Ascending aorta (tissue), 2 donors: ENCODE data around the gene SPAG17. TPM values are rescaled to one million over a fixed set of nuclear protein-coding genes. Genes with fewer than 3 reads are reported as not detected.

Source experiments
- DNase-seq, 2 donors: peaks; one replicate each; pipeline ENCODE4 v3.0.0-alpha.2; 2019; ENCODE audit warnings: low spot score in 2 of 2
- H3K27ac ChIP-seq, 2 donors: fragments of 200-600 bp; sonication (generic); one replicate each; pipeline ENCODE4 v1.5.1; 2016 to 2017; ENCODE audit warnings: mild to moderate bottlenecking in 1 of 2
- H3K27me3 ChIP-seq: fragments of 200-600 bp; sonication (generic); one replicate; pipeline ENCODE4 v1.5.1; 2017
- H3K36me3 ChIP-seq, 2 donors: fragments of 200-600 bp; sonication (generic); one replicate each; pipeline ENCODE4 v1.5.1; 2016
- H3K4me1 ChIP-seq, 2 donors: fragments of 200-600 bp; sonication (generic); one replicate each; pipeline ENCODE4 v1.5.1; 2016 to 2017; ENCODE audit warnings: mild to moderate bottlenecking in 1 of 2
- H3K4me3 ChIP-seq, 2 donors: fragments of 200-600 bp; sonication (generic); one replicate each; pipeline ENCODE4 v1.5.1; 2016 to 2017; ENCODE audit warnings: mild to moderate bottlenecking in 1 of 2
- H3K9me3 ChIP-seq, 2 donors: fragments of 200-600 bp; sonication (generic); one replicate each; pipeline ENCODE4 v1.5.1; 2016
- intact Hi-C: fragments of 100-400 bp; cut with DNase I; formaldehyde crosslinking; loops from one replicate; pipeline ENCODE4 v1.15.1; 2023
- total RNA-seq: library from RNA; depleted of rRNA; stranded (reverse); fragments of >200 nt; gene quantifications from one replicate; pipeline ENCODE4 v1.1.0, GENCODE V29; 2016
- TF ChIP-seq, protein P1 (sequence below), 3 experiments: fragments of 200-600 bp in 2 of 3; fragments of 450-650 bp in 1 of 3; sonication (generic) in 2 of 3; IDR thresholded peaks; one replicate each; pipeline ENCODE4 v1.5.1; 2016 to 2019; ENCODE audit warnings: antibody characterized with exemption in 3 of 3, mild to moderate bottlenecking in 1 of 3, moderate library complexity in 1 of 3

The SPAG17 gene
- total RNA-seq, 1 donor from 2014 or later: not detected

DNA sequence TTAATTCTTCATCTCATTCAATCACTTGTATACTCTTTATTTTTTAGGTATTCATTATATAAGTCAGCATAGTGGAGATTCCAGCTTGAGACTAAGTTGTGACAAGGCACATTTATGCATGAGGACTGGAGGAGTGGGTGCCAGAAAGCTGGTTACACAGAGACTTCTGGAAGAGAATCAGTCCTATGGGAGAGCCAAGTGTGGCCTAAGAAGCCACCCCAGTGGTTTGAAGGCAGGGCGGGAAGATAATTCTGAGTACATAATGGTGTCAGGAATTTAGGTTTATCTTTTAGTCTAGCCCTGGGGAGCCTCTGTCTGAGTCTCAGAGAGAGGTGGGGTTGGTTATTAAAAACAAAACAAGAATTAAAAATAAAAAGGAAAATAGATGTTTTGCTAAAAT lies 83.0 kb downstream of the SPAG17 start:
- H3K27me3 ChIP-seq: no peaks in the 10 kb centered on the region
- TF ChIP-seq, protein P1, sequence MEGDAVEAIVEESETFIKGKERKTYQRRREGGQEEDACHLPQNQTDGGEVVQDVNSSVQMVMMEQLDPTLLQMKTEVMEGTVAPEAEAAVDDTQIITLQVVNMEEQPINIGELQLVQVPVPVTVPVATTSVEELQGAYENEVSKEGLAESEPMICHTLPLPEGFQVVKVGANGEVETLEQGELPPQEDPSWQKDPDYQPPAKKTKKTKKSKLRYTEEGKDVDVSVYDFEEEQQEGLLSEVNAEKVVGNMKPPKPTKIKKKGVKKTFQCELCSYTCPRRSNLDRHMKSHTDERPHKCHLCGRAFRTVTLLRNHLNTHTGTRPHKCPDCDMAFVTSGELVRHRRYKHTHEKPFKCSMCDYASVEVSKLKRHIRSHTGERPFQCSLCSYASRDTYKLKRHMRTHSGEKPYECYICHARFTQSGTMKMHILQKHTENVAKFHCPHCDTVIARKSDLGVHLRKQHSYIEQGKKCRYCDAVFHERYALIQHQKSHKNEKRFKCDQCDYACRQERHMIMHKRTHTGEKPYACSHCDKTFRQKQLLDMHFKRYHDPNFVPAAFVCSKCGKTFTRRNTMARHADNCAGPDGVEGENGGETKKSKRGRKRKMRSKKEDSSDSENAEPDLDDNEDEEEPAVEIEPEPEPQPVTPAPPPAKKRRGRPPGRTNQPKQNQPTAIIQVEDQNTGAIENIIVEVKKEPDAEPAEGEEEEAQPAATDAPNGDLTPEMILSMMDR (IDR thresholded peaks at IDR 0.05): no peak
- H3K9me3 ChIP-seq: no peaks in the 10 kb centered on the region
- H3K27ac ChIP-seq: no peak overlapping the region
- no peak for DNase-seq
- H3K36me3 ChIP-seq: no peaks in the 10 kb centered on the region
- no peak overlapping the region for H3K4me3 ChIP-seq
- intact Hi-C loops: no loop called here
- H3K4me1 ChIP-seq: no peaks in the 10 kb centered on the region

DNA sequence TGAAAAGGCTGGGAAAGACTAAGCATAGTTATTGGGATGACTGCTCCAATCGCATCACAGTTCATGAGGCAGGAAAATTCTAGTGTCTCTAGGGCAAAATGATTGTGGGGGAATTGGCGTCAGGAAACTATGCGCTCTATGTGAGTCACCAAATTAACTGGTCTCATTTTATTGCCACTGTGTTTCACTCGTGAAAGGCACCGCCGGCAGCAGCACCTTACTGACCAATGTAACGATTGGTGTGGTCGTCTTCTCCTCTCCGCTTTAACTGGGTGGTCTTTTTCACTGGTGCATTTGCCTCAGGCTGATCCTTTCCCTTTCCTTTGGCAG lies 83.5 kb downstream of the SPAG17 start:
- DNase-seq: no peak
- Histone ChIP-seq H3K36me3 (no peaks in the 10 kb centered on the region), H3K4me3 (no peak overlapping the region), H3K4me1 (no peaks in the 10 kb centered on the region), H3K9me3 (no peaks in the 10 kb centered on the region), H3K27ac (no peak overlapping the region), H3K27me3 (no peaks in the 10 kb centered on the region)
- intact Hi-C loops: no loop called here
- TF ChIP-seq, protein P1 (IDR thresholded peaks at IDR 0.05): no peak

DNA sequence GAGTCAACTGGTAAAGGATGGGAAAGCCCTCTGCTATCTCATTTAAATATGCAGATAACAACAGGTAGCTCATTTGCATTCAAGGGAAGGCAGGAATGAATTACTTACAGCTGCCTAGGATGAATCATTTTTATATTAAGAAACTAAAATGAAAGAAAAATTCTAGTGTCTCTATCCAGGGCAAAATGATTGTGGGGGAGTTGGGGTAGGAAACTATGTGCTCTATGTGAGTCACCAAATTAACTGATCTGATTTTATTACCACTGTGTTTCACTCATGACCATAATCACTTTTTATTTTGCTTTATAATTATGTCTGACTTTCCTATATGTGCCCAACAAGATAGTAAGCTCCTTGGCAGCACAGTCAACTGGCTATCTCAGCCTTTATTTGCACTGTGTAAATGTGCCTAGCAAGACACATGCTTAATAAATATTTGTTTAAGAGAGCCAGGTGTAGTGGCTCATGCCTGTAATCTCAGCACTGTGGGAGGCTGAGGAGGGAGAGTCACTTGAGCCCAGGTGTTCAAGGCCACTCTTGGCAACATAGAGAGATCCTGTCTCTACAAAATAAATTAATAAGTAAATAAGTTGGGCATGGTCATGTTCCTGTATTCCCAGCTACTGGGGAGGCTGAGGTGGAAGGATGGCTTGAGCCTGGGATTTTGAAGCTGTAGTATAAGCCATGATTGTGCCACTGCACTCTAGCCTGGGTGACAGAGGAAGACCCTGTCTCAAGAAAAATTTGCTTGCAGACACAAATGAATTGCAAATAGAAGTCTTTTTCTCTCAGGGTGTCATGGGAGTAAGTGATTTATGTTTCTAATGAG lies 84.1 kb downstream of the SPAG17 start:
- intact Hi-C loops: no loop called here
- H3K27me3 ChIP-seq: no peaks in the 10 kb centered on the region
- no peaks in the 10 kb centered on the region for H3K9me3 ChIP-seq
- H3K4me1 ChIP-seq: no peaks in the 10 kb centered on the region
- H3K27ac ChIP-seq: no peak overlapping the region
- DNase-seq: no peak
- H3K36me3 ChIP-seq: no peaks in the 10 kb centered on the region
- H3K4me3 ChIP-seq: no peak overlapping the region
- TF ChIP-seq, protein P1 (IDR thresholded peaks at IDR 0.05): no peak

DNA sequence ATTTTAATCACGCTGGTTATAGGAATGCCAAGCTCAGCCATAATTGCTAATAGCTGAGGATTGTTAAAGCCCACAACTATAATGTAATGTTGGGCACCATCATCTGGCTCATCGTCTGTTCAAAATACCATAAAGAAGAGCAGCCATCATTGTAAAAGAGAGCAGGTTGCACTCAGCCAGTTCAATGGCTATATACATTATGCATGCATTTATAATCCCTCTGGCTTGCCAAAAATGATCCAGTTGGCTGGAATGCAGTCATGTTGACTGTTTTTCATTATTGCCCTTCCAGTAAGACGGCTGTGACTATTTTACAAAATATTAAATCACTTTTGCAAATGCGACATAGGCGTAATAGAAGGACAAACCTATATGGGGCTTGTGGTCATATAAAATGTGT lies 85.3 kb downstream of the SPAG17 start:
- intact Hi-C loops: no loop called here
- DNase-seq: no peak
- Histone ChIP-seq H3K27me3 (no peaks in the 10 kb centered on the region), H3K9me3 (no peaks in the 10 kb centered on the region), H3K4me3 (no peak overlapping the region), H3K27ac (no peak overlapping the region), H3K4me1 (no peaks in the 10 kb centered on the region), H3K36me3 (no peaks in the 10 kb centered on the region)
- TF ChIP-seq, protein P1 (IDR thresholded peaks at IDR 0.05): no peak

DNA sequence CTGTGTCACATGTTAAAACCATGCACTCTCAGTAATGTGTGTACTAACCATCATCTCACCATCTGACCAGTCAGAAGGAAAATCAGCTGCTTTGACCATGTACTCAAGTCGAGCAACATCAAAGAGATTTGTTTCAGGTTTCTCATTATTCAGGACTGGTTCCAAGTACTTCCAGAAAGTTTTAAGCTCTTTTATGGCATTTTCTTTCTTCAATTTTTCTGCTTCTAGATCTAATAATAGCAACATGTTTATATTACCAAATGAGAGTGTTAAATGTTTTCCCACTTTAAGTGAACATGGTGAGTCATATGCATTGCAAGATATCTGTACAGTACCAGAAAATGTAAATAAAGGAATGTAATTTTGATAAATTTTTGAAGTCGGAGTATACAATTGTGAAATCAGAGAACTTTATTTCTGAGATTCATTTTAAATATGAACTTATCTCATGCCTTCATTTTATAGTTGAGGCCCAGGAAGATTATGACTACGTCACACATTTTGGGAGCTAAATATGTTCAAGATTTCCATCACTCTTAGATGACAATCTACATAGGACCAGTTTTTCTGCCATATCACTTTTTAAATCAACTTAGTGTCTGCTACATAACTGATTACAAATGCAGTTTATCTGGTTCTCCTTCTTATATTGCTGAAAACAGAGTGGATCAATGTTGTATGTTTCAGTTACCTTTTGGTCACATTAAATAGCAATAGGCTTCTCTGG lies 87.2 kb downstream of the SPAG17 start:
- H3K9me3 ChIP-seq: no peaks in the 10 kb centered on the region
- intact Hi-C loops: no loop called here
- H3K27ac ChIP-seq: no peak overlapping the region
- no peaks in the 10 kb centered on the region for H3K36me3 ChIP-seq
- H3K4me1 ChIP-seq: no peaks in the 10 kb centered on the region
- TF ChIP-seq, protein P1 (IDR thresholded peaks at IDR 0.05): no peak
- no peak overlapping the region for H3K4me3 ChIP-seq
- no peaks in the 10 kb centered on the region for H3K27me3 ChIP-seq
- DNase-seq: no peak
